ENCODE data around the gene GHRHR. TPM values are rescaled to one million over a fixed set of nuclear protein-coding genes. Genes with fewer than 3 reads are reported as not detected.

Gene GHRHR
- total and polyA plus RNA-seq, 9 donors = not detected

- Histone ChIP-seq H3K4me3 (no peak overlapping the region), H3K27me3 (no peaks in the 10 kb centered on the region), H3K36me3 (no peaks in the 10 kb centered on the region), H3K9me3 (no peaks in the 10 kb centered on the region), H3K27ac (no peak overlapping the region), H3K4me1 (ENCODE audit: insufficient read depth) (no peaks in the 10 kb centered on the region)
- intact Hi-C loops (cut with DNase I) = loop anchor here in 1 of 4 donors (10.0 kb wide), 1 partner anchor 101 kb away; no protein-coding TSS in a partner anchor
- no peak for DNase-seq
- TF ChIP-seq, protein P1, sequence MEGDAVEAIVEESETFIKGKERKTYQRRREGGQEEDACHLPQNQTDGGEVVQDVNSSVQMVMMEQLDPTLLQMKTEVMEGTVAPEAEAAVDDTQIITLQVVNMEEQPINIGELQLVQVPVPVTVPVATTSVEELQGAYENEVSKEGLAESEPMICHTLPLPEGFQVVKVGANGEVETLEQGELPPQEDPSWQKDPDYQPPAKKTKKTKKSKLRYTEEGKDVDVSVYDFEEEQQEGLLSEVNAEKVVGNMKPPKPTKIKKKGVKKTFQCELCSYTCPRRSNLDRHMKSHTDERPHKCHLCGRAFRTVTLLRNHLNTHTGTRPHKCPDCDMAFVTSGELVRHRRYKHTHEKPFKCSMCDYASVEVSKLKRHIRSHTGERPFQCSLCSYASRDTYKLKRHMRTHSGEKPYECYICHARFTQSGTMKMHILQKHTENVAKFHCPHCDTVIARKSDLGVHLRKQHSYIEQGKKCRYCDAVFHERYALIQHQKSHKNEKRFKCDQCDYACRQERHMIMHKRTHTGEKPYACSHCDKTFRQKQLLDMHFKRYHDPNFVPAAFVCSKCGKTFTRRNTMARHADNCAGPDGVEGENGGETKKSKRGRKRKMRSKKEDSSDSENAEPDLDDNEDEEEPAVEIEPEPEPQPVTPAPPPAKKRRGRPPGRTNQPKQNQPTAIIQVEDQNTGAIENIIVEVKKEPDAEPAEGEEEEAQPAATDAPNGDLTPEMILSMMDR (IDR thresholded peaks at IDR 0.05) = no peak
- no peak for TF ChIP-seq POLR2A (IDR thresholded peaks at IDR 0.05)
- TF ChIP-seq EP300 (IDR thresholded peaks at IDR 0.05) = no peak
- 78% methylated on average over 3 of the region's 3 CpGs for WGBS, 3 donors
Measured at GRCh38 chr7:30916255-30916654, 47.5 kb upstream of the GHRHR start.

DNA sequence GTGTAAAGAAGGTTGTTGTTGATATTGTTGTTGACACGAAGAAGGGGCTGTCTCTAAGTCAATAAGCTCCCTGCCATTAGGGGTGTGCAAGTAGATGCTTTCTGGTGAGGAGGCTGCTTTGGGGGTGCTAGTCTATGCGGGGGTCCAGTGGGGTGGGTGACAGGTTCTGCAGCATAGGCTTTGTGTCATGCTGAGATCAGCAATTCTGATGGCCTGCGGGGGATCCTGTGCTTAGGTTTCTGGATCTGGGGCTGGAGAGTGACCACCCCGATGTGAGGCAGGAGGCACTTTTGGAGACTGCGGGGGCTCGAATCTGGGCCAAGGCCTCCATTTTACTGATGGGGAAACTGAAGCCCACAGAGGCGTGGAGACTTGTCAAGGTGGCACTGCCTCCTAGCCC is 47.0 kb upstream of the GHRHR start:
- intact Hi-C loops (cut with DNase I) = loop anchor here in 1 of 4 donors (10.0 kb wide), 1 partner anchor 102 kb away; no protein-coding TSS in a partner anchor
- H3K36me3 ChIP-seq = no peaks in the 10 kb centered on the region
- WGBS, 3 donors = 85 to 89% (median 88%) methylated on average over 7 of the region's 7 CpGs
- no peak overlapping the region for H3K27ac ChIP-seq
- no peaks in the 10 kb centered on the region for H3K4me1 ChIP-seq (ENCODE audit: insufficient read depth)
- no peak overlapping the region for H3K4me3 ChIP-seq
- H3K27me3 ChIP-seq = no peaks in the 10 kb centered on the region
- TF ChIP-seq POLR2A (IDR thresholded peaks at IDR 0.05) = no peak
- TF ChIP-seq, protein P1 (IDR thresholded peaks at IDR 0.05) = no peak
- TF ChIP-seq EP300 (IDR thresholded peaks at IDR 0.05) = no peak
- H3K9me3 ChIP-seq = no peaks in the 10 kb centered on the region
- DNase-seq = no peak

GRCh38 chr7:30917216-30917893 is 46.4 kb upstream of the GHRHR start:
- no peaks in the 10 kb centered on the region for H3K9me3 ChIP-seq
- intact Hi-C loops (cut with DNase I) = loop anchor here in 1 of 4 donors (10.0 kb wide), 1 partner anchor 103 kb away; no protein-coding TSS in a partner anchor
- TF ChIP-seq, protein P1 (IDR thresholded peaks at IDR 0.05) = no peak
- TF ChIP-seq EP300 (IDR thresholded peaks at IDR 0.05) = no peak
- no peak for TF ChIP-seq POLR2A (IDR thresholded peaks at IDR 0.05)
- no peak for DNase-seq
- H3K36me3 ChIP-seq = no peaks in the 10 kb centered on the region
- no peaks in the 10 kb centered on the region for H3K27me3 ChIP-seq
- 86 to 91% (median 90%) methylated on average over 4 of the region's 4 CpGs for WGBS, 3 donors
- no peak overlapping the region for H3K4me3 ChIP-seq
- no peaks in the 10 kb centered on the region for H3K4me1 ChIP-seq (ENCODE audit: insufficient read depth)
- no peak overlapping the region for H3K27ac ChIP-seq

DNA sequence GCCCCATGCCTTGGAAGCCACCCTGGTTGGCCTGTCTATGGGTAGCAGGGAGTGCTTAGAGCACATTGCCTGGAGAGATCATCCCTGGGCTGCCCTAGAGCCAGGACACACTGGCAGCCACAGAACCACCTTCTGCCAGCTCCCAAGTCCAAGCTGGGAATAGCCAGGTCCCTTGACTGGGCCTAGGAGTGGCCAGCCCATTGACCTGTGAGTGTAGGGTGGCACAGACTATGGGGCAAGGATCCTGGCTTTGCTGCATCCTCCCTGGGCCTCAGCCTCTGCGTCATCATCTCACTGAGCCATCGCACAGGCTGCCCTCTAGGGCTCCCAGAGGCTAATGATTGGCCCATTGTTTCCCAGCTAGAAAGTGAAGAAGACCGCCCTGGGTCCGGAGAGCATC is 45.1 kb upstream of the GHRHR start:
- no peak for TF ChIP-seq EP300 (IDR thresholded peaks at IDR 0.05)
- Histone ChIP-seq H3K27ac (no peak overlapping the region), H3K9me3 (no peaks in the 10 kb centered on the region), H3K4me3 (no peak overlapping the region), H3K36me3 (no peaks in the 10 kb centered on the region), H3K4me1 (ENCODE audit: insufficient read depth) (no peaks in the 10 kb centered on the region), H3K27me3 (no peaks in the 10 kb centered on the region)
- intact Hi-C loops (cut with DNase I) = loop anchor here in 1 of 4 donors (10.0 kb wide), 1 partner anchor 104 kb away; no protein-coding TSS in a partner anchor
- peak in 1 of 5 donors; percentile 9 for DNase-seq
- WGBS, 3 donors = 97 to 98% (median 97%) methylated on average over 4 of the region's 4 CpGs

- H3K9me3 ChIP-seq = no peaks in the 10 kb centered on the region
- no peak overlapping the region for H3K27ac ChIP-seq
- TF ChIP-seq EP300 (IDR thresholded peaks at IDR 0.05) = no peak
- TF ChIP-seq, protein P1 (IDR thresholded peaks at IDR 0.05) = no peak
- no peak for TF ChIP-seq POLR2A (IDR thresholded peaks at IDR 0.05)
- peak in 2 of 5 donors; percentile 5 to 14 for DNase-seq
- no peaks in the 10 kb centered on the region for H3K27me3 ChIP-seq
- intact Hi-C loops (cut with DNase I) = no loop called here
- no peaks in the 10 kb centered on the region for H3K4me1 ChIP-seq (ENCODE audit: insufficient read depth)
- 75 to 77% (median 75%) methylated on average over 11 of the region's 11 CpGs for WGBS, 3 donors
- H3K36me3 ChIP-seq = no peaks in the 10 kb centered on the region
- H3K4me3 ChIP-seq = no peak overlapping the region
Measured at GRCh38 chr7:30920021-30920583, 43.7 kb upstream of the GHRHR start.
